Measurements from ENCODE around the gene MPND.
A peak's percentile ranks its signal among the peaks of the same experiment; 100 is the strongest.

The MPND gene

DNA sequence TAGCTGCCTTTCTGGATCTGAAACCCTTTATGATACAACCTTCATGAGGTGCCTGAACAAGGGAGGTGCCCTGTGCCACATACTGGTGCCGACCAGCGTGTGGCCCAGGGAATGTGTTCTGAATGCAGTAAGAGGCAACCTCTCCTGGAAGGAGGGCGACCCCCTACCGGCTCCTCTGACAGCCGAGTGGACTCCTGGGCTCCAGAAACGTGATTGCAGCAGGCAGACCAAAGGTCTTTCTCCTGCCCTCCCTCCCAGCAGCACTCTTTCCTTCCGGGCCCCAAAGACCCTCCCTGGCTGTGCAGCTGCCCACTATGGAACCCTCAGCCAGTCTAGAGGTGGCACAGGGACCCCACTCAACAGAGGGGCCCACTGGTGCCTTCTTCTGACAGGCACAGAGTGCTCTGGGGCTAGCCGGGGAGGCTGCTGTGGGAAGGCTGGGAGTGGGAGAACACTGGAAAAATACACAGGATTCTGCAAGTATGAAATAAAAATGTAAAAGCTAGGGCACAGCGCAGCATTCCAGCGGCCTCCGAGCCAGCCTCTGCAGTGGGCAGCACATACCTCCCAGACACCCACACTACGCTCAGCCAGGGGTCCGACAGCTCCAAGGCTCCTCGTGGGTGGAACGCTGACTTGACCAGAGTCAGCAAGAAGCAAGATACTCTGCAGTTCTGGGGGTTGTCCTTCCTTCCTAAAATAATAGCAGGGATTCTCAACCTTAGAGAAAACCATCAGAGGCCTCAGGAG, 42.1 kb downstream of the MPND start:
- DNase-seq: no peak

GRCh38 chr19:4386041-4386782, 42.9 kb downstream of the MPND start:
- no peak for DNase-seq

GRCh38 chr19:4388337-4389063, 45.1 kb downstream of the MPND start:
- no peak for DNase-seq

DNA sequence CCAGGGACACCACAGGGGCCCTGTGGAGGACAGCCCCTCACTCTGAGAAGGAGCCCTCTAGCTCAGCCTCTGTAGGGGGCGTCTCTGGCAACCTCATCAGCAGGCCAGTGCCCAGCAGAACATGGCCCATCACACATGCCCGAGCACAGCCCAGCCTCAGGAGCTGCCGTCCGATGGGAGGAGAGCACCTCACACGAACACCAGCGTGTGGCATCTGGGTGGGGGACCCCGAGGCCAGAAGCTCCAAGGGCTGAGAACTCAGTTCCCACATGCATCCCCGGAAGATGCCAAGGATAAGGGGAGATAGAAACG, 45.7 kb downstream of the MPND start:
- no peak for DNase-seq

DNA sequence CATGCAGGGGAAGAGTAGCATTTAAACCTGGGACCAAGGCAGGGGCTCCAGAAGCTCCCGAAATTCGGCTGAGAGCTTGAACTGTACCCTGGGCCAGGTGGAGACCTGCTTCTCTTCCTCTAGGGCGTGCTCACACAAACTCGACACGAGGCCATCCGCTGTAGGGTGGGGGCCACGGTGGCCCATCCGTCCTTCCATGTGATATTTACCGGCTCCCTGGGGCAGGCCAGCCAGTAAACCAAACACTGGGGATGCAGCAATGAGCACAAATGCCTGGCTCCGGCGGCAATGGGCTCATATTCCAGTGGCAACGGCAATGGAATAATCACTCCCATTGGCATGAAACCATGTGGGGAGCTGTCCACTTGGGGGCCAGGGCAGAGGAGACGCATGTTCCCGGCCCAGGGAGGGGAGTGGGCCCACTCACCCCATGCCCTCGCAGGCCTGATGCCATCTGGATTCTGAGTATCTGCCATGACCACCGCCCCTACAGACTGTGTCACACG, 46.2 kb downstream of the MPND start:
- DNase-seq: no peak

- DNase-seq: no peak
Observed at GRCh38 chr19:4390017-4390566, 46.7 kb downstream of the MPND start.

GRCh38 chr19:4390567-4391305, 47.4 kb downstream of the MPND start:
- no peak for DNase-seq

GRCh38 chr19:4391306-4391693, 47.9 kb downstream of the MPND start:
- no peak for DNase-seq

DNA sequence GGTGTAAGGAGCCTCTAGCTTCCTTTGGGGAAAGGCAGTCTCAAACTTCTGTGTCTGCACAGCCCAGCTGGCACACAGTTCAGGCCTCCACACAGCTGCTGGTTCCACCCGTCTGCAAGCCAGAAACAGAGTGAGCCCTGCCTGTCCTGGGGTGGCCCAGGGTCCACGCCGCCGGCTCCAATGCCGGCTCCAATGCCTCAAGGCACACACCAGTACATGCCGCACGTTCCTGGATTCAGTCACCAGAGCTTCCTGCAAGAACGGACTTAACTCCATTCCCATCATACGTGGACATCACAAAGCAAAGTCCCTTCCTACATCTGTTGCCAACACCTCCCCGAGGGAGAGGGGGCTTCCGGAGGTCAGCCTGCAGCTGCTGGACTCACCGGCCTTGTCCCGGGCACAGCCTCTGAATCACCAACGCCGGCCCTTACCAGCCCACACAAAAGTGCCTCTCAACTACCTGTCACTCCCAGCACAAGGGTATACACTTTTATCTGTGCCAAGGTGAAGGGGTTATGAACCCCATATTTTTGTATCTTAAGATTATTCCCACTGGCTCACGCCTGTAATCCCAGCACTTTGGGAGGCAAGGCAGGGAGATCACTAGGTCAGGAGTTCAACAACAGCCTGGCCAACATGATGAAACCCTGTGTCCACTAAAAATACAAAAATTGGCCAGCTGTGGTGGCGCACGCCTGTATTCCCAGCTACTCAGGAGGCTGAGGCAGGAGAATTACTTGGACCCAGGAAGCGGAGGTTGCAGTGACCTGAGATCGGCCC, 48.5 kb downstream of the MPND start:
- no peak for DNase-seq

DNA sequence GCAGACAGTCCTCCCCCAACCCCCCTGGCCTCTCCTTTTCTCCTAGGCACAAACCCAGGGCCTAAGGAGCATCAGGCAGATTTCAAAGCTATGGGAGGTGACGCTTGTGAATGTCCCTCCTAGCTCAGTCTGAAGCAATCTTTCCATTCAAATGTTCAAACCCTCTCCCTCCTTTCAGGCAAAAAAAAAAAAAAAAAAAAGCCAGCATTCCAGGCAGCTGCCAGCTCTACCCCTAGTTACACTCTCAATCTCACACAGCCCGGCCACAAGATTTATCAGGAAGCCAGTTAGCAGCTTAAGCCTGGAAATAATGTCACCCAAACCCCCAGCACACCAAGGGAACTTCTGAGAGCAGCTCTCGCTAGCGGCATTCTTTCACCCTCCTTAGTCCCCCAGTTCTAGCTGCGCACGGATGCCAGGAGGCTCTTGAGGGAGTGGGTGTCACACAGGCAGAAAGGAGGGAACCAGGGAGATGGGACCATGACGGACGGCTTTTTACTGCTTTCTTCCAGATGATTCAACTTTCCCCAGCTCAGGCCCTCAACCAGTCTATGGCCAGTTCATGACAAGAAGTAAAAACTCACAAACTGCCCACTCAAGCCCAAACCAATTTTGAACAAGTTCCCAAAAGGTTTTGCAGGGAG, 50.7 kb downstream of the MPND start:
- DNase-seq: no peak

GRCh38 chr19:4396949-4397783, 53.8 kb downstream of the MPND start:
- DNase-seq: no peak

- no peak for DNase-seq
Observed at GRCh38 chr19:4399812-4400134, 56.4 kb downstream of the MPND start.

- DNase-seq: peak; percentile 91
Observed at GRCh38 chr19:4400135-4400936, 57.0 kb downstream of the MPND start, which contains the start of gene SH3GL1. SH3GL1 (minus strand) TSS chr19:4400547; CDS start chr19:4400368, 179 bp downstream.

- DNase-seq: no peak
Observed at GRCh38 chr19:4401769-4402170, 58.4 kb downstream of the MPND start.

- peak; percentile 99 for DNase-seq
Observed at GRCh38 chr19:4402171-4403004, 59.0 kb downstream of the MPND start, which contains the start of gene CHAF1A. CHAF1A (plus strand) TSS chr19:4402640; CDS start chr19:4402763, 123 bp downstream.

DNA sequence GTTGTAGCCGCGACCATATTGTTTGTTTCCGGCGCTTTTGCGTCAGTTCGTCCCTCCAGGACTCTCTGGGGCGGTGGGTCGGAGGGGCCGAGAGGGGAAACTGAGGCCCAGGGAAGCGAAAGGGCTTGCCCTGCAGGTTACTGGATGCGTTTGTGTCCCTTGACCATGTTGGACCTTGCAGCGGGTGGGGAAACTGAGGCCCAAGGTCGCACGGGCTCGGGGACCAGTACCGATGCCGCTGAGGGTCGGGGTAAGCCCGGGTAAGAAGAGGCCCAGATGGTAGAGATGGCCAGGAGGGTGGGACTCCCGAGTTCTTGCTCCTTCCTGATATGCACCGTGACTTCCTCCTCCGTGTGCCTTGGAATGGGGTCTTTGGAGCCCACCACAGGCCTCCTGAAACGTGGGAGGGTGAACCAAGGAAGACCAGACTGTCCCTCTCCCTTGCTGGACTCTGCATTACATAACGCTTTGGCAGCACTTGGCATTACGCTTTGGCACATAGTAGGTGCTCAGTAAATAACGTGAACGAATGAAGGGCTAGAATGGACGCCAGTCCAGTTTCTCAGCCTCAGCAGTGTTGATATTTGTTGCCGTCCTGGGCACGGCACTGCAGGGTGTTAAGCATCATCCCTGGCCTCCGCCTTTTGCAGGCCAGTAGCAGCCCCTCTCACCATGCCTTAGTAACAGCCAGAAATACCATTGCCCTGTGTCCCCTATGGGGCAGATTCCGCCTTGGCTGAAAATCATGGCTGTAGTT, 59.8 kb downstream of the MPND start:
- no peak for DNase-seq

DNA sequence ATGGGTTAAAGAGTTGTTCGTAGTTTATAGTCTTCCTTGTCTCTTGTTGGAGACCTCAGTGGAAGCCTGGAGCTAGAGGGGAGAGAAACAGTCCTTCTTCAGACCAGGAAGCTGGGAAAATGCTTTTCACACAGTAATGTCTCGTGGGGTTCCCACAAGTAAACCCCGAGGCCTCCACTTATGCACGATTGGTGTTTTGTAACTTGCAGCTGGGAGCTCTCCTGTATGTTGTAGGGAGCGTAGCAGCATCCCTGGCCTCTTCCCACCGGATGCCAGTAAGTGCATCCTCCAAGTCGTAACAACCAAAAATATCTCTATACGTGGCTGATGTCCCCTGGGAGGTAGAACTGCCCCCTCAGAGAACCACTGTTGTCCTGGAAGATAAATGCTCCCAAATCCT, 62.6 kb downstream of the MPND start:
- DNase-seq: no peak

DNA sequence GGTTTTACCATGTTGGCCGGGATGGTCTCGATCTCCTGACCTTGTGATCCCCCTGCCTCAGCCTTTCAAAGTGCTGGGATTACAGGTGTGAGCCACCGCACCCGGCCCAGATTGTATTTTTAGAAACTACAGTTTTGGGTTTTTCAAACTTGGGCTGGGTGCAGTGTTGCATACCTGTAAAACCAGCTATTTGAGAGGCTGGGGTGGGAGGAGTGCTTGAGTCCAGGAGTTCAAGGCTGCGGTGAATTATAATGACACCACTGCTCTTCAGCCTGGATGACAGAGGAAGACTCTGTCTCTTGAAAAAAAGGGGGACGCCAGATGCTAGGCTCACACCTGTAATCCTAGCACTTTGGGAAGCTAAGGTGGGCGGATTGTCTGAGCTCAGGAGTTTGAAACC, 63.3 kb downstream of the MPND start:
- no peak for DNase-seq

Measured in activated naive CD4-positive, alpha-beta T cell treated with Interleukin-2 at 50 U/mL for 16 hours (primary cell).